Peyer's patch (tissue), 4 donors: ENCODE measurements around the gene BRD9. TPM values are rescaled to one million over a fixed set of nuclear protein-coding genes. Genes with fewer than 3 reads are reported as not detected.
A peak's percentile ranks its signal among the peaks of the same experiment; 100 is the strongest.
"Not testable (repeated sequence)": the region's sequence is repeated elsewhere in the genome, so short reads cannot be mapped to it uniquely, and the experiment has no call there.

Experiments used
- DNase-seq, 3 donors: peaks; one replicate each; pipeline ENCODE4 v3.0.0-alpha.2; 2017 to 2019
- H3K27ac ChIP-seq, 4 donors: fragments of 200-600 bp; sonication (generic); one replicate each; pipeline ENCODE4 v1.5.1; 2016 to 2019
- H3K27me3 ChIP-seq, 2 donors: fragments of 200-600 bp; sonication (generic); one replicate each; pipeline ENCODE4 v1.5.1; 2019
- H3K36me3 ChIP-seq, 3 donors: fragments of 200-600 bp; sonication (generic); one replicate each; pipeline ENCODE4 v1.5.1; 2016 to 2019
- H3K4me1 ChIP-seq, 4 donors: fragments of 200-600 bp; sonication (generic); one replicate each; pipeline ENCODE4 v1.5.1; 2016 to 2019
- H3K4me3 ChIP-seq, 4 donors: fragments of 200-600 bp; sonication (generic); 1 replicate in 3 of 4; 2 replicates in 1 of 4; pipeline ENCODE4 v1.5.1; 2016 to 2019; ENCODE audit warnings: mild to moderate bottlenecking in 1 of 4
- H3K9me3 ChIP-seq, 4 donors: fragments of 200-600 bp; sonication (generic); one replicate each; pipeline ENCODE4 v1.5.1; 2016 to 2019; ENCODE audit warnings: mild to moderate bottlenecking in 1 of 4
- POLR2A ChIP-seq, 2 donors: fragments of 450-650 bp; IDR thresholded peaks; one replicate each; pipeline ENCODE4 v1.5.1; 2017; ENCODE audit warnings: antibody characterized with exemption in 2 of 2, mild to moderate bottlenecking in 2 of 2, moderate library complexity in 2 of 2
- total RNA-seq, 4 donors: library from RNA; depleted of rRNA; stranded (reverse); fragments of >200 nt; gene quantifications; one replicate each; pipeline ENCODE4 v1.1.0, GENCODE V29; 2016
- TF ChIP-seq, protein P1 (sequence below), 6 experiments: fragments of 450-650 bp in 4 of 6; fragments of 200-600 bp in 2 of 6; sonication (generic) in 1 of 6; IDR thresholded peaks; one replicate each; pipeline ENCODE4 v1.5.1; 2017 to 2019; ENCODE audit warnings: antibody characterized with exemption in 6 of 6, mild to moderate bottlenecking in 3 of 6, moderate library complexity in 1 of 6

BRD9 gene
- total RNA-seq, 4 donors from 2014 or later = 36.4 to 90.8 (median 65.4) TPM

DNA sequence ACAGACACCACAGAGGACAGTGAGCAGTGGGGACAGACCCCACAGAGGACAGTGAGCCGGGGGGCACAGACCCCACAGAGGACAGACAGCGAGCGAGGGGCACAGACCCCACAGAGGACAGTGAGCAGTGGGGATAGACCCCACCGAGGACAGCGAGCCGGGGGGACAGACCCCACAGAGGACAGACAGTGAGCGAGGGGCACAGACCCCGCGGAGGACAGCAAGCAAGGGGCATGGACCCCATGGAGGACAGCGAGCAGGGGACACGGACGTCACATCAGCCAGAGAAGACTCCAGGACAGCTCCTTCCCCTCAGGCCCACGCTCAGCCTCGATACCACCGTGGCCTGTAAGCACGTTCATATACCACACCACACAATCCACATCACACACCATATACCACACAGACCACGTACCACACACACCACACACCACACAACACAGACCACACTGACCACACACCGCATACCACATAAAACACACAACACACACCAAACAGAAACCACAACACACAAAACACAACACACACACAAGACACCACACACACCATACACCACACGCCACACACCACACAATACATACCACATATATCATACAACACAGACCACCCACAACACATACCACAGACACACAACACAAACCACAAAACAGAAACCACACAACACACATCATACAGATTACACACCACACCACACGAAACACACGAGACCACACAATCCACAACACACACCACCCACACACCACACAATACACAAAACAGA, 36.6 kb downstream of the BRD9 start:
- no peak for TF ChIP-seq POLR2A (IDR thresholded peaks at IDR 0.05)
- TF ChIP-seq, protein P1, sequence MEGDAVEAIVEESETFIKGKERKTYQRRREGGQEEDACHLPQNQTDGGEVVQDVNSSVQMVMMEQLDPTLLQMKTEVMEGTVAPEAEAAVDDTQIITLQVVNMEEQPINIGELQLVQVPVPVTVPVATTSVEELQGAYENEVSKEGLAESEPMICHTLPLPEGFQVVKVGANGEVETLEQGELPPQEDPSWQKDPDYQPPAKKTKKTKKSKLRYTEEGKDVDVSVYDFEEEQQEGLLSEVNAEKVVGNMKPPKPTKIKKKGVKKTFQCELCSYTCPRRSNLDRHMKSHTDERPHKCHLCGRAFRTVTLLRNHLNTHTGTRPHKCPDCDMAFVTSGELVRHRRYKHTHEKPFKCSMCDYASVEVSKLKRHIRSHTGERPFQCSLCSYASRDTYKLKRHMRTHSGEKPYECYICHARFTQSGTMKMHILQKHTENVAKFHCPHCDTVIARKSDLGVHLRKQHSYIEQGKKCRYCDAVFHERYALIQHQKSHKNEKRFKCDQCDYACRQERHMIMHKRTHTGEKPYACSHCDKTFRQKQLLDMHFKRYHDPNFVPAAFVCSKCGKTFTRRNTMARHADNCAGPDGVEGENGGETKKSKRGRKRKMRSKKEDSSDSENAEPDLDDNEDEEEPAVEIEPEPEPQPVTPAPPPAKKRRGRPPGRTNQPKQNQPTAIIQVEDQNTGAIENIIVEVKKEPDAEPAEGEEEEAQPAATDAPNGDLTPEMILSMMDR (IDR thresholded peaks at IDR 0.05) = no peak
- no peak for DNase-seq

DNA sequence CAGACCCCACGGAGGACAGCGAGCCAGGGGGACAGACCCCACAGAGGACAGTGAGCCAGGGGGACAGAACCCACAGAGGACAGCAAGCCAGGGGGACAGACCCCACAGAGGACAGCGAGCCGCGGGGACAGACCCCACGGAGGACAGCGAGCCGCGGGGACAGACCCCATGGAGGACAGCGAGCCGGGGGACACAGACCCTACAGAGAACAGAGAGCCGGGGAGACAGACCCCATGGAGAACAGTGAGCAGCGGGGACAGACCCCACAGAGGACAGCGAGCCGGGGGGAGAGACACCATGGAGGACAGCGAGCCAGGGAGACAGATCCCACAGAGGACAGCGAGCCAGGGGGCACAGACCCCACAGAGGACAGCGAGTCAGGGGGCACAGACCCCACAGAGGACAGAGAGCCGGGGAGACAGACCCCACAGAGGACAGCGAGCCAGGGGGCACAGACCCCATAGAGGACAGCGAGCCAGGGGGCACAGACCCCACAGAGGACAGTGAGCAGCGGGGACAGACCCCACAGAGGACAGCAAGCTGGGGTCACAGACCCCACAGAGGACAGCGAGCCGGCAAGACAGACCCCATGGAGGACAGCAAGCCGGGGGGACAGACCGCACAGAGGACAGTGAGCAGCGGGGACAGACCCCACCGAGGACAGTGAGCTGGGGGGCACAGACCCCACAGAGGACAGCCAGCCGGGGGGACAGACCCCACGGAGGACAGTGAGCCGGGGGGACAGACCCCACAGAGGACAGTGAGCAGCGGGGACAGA, 37.4 kb downstream of the BRD9 start:
- Histone ChIP-seq H3K4me1 (no peaks in the 10 kb centered on the region), H3K9me3 (no peaks in the 10 kb centered on the region), H3K27me3 (no peaks in the 10 kb centered on the region), H3K27ac (no peak overlapping the region), H3K36me3 (no peaks in the 10 kb centered on the region), H3K4me3 (no peak overlapping the region)
- no peak for DNase-seq
- TF ChIP-seq, protein P1 (IDR thresholded peaks at IDR 0.05) = no peak
- TF ChIP-seq POLR2A (IDR thresholded peaks at IDR 0.05) = no peak

More for the DNA sequence above, 36.6 kb downstream of the BRD9 start:
- Histone ChIP-seq H3K9me3 (no peaks in the 10 kb centered on the region), H3K27me3 (no peaks in the 10 kb centered on the region), H3K4me3 (no peak overlapping the region), H3K36me3 (no peaks in the 10 kb centered on the region), H3K27ac (no peak overlapping the region), H3K4me1 (no peaks in the 10 kb centered on the region)

DNA sequence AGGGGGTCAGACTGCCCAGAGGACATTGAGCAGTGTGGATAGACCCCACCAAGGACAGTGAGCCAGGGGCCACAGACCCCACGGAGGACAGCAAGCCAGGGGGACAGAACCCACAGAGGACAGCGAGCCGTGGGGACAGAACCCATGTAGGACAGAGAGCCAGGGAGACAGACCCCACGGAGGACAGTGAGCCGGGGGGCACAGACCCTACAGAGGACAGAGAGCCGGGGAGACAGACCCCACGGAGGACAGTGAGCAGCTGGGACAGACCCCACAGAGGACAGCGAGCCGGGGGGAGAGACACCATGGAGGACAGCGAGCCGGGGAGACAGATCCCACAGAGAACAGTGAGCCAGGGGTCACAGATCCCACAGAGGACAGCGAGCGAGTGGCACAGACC, 38.4 kb downstream of the BRD9 start:
- Histone ChIP-seq H3K4me1 (no peaks in the 10 kb centered on the region), H3K36me3 (no peaks in the 10 kb centered on the region), H3K27me3 (no peaks in the 10 kb centered on the region), H3K4me3 (no peak overlapping the region), H3K27ac (no peak overlapping the region), H3K9me3 (no peaks in the 10 kb centered on the region)
- DNase-seq = peak in 1 of 3 donors; percentile 24
- no peak for TF ChIP-seq POLR2A (IDR thresholded peaks at IDR 0.05)
- TF ChIP-seq, protein P1 (IDR thresholded peaks at IDR 0.05) = no peak

DNA sequence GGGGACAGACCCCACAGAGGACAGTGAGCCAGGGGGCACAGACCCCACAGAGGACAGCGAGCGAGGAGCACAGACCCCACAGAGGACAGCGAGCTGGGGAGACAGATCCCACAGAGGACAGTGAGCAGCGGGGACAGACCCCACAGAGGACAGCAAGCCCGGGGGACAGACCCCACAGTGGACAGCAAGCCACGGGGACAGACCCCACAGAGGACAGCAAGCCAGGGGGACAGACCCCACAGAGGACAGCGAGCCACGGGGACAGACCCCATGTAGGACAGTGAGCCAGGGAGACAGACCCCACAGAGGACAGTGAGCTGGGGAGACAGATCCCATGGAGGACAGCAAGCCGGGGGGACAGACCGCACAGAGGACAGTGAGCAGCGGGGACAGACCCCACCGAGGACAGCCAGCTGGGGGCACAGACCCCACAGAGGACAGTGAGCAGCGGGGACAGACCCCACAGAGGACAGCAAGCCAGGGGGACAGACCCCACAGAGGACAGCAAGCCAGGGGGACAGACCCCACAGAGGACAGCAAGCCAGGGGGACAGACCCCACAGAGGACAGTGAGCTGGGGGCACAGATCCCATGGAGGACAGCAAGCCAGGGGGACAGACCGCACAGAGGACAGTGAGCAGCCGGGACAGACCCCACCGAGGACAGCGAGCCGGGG, 39.0 kb downstream of the BRD9 start:
- not testable (repeated sequence) for H3K4me1 ChIP-seq, H3K4me3 ChIP-seq, H3K27ac ChIP-seq, H3K9me3 ChIP-seq, H3K27me3 ChIP-seq, H3K36me3 ChIP-seq, DNase-seq

DNA sequence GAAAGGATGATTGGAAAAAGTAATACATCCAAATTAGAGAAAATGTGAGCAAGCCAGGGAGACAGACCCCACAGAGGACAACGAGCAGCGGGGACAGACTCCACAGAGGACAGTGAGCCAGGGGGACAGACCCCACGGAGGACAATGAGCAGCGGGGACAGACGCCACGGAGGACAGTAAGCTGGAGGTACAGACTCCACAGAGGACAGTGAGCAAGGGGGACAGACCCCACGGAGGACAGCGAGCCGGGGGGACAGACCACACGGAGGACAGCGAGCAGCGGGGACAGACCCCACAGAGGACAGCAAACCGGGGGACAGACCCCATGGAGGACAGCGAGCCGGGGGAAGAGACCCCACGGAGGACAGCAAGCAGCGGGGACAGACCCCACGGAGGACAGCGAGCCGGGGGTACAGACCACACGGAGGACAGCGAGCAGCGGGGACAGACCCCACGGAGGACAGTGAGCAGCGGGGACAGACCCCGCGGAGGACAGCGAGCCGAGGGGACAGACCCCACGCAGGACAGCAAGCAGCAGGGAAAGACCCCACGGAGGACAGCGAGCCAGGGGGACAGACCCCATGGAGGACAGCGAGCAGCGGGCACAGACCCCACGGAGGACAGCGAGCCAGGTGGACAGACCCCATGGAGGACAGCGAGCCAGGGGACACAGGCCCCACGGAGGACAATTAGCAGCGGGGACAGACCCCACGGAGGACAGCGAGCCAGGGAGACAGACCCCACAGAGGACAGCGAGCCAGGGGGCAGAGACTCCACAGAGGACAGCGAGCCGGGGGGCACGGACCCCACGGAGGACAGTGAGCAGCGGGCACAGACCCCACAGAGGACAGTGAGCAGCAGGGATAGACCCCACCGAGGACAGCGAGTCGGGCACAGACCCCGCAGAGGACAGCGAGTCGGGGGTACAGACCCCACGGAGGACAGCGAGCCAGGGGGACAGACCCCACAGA, 39.9 kb downstream of the BRD9 start:
- no peaks in the 10 kb centered on the region for H3K36me3 ChIP-seq
- H3K27me3 ChIP-seq = no peaks in the 10 kb centered on the region
- no peak for TF ChIP-seq POLR2A (IDR thresholded peaks at IDR 0.05)
- TF ChIP-seq, protein P1 (IDR thresholded peaks at IDR 0.05) = no peak
- H3K4me1 ChIP-seq = no peaks in the 10 kb centered on the region
- no peaks in the 10 kb centered on the region for H3K9me3 ChIP-seq
- no peak overlapping the region for H3K27ac ChIP-seq
- peak in 1 of 3 donors; percentile 42 for DNase-seq
- H3K4me3 ChIP-seq = no peak overlapping the region
